ENCODE measurements around the gene CARHSP1. TPM values are rescaled to one million over a fixed set of nuclear protein-coding genes. Genes with fewer than 3 reads are reported as not detected.
"Not testable (repeated sequence)": the region's sequence is repeated elsewhere in the genome, so short reads cannot be mapped to it uniquely, and the experiment has no call there.

Gene CARHSP1
- polyA plus RNA-seq, 3 donors, result 45.3 to 236 (median 125) TPM

DNA sequence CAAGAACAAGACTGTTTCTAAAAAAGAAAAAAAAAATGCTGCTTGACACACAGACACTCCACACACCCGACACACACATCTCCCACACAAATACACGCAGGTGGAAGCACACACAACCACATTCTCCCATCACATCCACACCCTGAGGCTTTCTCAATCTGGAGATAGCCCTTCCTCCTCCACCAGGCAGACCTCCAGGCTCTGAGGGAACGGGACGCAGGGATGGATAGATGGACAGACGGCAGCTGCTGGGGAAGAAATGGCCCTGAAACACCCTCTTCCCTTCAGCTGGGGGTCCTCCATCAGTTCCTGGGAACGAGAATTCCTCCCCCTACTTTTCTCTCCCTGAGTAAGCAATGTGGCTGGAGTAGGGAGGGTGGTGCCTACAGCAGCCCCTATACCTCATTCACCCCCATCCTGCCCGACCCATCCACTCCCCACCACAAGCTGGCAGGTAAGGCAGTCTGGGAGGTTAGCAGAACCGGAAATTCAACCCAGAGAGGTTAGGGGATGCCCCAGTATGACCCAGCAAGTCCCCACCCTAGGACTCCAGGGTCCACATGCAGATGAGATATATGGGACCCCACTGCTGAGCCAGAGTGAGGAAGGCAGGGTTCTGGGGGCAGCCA is 9.2 kb upstream of the CARHSP1 start:
- 60 to 69% (median 67%) methylated on average over 8 of the region's 8 CpGs for WGBS, 3 donors
- H3K27ac ChIP-seq (ENCODE audit: low read depth, low read length), result no peak overlapping the region

DNA sequence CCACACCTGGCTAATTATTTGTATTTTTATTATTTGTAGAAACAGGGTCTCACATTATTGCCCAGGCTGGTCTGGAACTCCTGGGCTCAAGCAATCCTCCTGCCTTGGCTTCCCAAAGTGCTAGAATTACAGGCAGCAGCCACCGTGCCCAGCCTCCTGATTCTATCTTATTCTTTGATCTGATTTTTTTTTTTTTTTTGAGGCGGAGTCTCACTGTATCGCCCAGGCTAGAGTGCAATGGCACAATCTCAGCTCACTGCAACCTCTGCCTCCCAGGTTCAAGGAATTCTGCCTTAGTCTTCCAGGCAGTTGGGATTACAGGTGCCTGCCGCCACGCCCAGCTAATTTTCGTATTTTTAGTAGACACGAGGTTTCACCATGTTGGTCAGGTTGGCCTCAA is 6.5 kb upstream of the CARHSP1 start:
- 77 to 79% (median 79%) methylated on average over 7 of the region's 7 CpGs for WGBS, 3 donors

DNA sequence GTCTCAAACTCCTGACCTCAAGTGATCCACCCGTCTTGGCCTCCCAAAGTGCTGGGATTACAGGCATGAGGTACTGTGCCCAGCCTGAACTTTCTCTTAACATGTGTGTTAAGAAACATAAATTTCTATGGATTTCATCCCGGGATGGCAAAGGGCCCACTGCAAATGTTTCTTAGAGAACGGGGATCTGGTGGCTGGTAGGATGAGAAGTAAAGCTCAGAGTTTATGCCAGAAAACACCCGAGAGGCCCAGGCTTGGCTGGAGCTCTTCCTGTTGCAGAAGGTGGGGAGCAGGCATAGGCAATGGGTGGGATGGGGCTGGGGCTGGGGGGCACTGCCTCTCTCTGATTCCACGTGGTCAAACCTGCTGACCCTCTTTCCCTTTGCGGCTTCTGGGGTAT is 5.6 kb upstream of the CARHSP1 start:
- WGBS, 3 donors, result 34 to 74% (median 37%) methylated on average over 6 of the region's 6 CpGs

More for the DNA sequence above, 6.5 kb upstream of the CARHSP1 start:
- not testable (repeated sequence) for H3K27ac ChIP-seq (ENCODE audit: low read depth, low read length)

DNA sequence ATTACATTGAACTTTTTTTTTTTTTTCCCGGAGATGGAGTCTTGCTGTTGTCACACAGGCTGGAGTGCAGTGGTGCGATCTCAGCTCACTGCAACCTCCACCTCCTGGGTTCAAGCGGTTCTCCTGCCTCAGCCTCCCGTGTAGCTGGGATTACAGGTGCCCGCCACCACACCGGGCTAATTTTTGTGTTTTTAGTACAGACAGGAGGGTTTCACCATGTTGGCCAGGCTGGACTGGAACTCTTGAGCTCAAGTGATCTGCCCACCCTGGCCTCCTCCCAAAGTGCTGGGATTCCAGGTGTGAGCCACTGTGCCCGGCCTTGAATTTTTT is 5.0 kb upstream of the CARHSP1 start:
- WGBS, 3 donors, result 88 to 91% (median 88%) methylated on average over 7 of the region's 7 CpGs
- not testable (repeated sequence) for H3K27ac ChIP-seq (ENCODE audit: low read depth, low read length)

More for the DNA sequence above, 5.6 kb upstream of the CARHSP1 start:
- no peak overlapping the region for H3K27ac ChIP-seq (ENCODE audit: low read depth, low read length)

DNA sequence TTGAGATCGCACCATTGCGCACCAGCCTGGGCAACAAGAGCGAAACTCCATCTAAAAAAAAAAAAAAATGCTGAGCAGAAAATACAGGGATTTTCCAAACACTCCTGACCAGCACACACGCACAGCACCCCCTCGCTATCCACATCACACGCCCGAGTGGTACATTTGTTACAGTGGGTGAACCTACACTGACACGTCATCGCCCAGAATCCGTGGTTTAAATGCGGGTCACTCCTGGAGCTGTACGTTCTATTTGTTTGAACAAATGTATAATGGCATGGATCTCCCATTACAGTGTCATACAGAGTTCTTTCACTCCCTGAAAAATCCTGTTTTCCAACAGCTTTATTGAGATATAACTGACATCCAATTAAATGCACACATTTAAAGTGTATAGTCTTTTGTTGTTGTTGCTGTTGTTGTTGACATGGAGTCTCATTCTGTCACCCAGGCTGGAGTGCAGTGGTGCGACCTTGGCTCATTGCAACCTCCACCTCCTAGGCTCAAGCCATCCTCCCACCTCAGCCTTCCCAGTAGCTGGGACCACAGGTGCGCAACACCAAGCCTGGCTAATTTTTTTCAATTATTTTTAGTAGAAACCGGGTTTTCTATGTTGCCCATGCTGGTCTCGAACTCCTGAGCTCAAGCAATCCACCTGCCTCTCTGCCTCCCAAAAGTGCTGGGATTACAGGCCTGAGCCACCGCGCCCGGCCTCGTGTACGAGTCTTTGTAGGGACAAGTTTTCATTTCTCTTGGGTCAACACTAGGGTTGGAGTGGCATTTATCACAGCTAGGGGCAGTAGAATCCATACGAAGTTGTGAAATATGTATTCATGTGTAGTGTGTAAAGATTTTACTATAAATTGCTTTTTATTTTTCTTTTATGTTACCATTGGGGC is 4.4 kb upstream of the CARHSP1 start:
- WGBS, 3 donors, result 88 to 91% (median 90%) methylated on average over 22 of the region's 22 CpGs
- no peak overlapping the region for H3K27ac ChIP-seq (ENCODE audit: low read depth, low read length)

DNA sequence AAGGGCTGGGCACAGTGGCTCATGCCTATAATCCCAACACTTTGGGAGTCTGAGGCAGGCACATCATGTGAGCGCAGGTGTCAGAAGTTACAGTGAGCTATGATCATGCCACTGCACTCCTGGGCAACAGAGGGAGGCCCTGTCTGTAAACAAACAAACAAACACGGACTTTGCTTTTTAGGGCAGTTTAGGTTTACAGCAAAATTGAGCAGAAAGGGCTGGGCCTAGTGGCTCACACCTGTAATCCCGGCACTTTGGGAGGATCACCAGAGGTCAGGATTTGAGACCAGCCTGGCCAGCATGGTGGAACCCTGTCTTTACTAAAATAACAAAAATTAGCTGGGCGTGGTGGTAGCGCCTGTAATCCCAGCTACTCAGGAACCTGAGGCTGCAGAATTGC is 3.3 kb upstream of the CARHSP1 start:
- 94 to 98% (median 96%) methylated on average over 5 of the region's 5 CpGs for WGBS, 3 donors
- no peak overlapping the region for H3K27ac ChIP-seq (ENCODE audit: low read depth, low read length)

DNA sequence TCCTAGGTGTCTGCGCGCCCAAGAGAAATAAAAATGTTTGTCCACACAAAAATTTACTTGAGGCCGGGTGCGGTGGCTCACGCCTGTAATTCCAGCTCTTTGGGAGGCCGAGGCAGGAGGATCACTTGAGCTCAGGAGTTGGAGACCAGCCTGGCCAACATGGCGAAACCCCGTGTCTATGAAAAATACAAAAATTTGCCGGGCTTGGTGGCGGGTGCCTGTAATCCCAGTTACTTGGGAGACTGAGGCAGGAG is 1.1 kb upstream of the CARHSP1 start:
- WGBS, 3 donors, result 97 to 98% (median 97%) methylated on average over 10 of the region's 10 CpGs
- H3K27ac ChIP-seq (ENCODE audit: low read depth, low read length), result not testable (repeated sequence)

DNA sequence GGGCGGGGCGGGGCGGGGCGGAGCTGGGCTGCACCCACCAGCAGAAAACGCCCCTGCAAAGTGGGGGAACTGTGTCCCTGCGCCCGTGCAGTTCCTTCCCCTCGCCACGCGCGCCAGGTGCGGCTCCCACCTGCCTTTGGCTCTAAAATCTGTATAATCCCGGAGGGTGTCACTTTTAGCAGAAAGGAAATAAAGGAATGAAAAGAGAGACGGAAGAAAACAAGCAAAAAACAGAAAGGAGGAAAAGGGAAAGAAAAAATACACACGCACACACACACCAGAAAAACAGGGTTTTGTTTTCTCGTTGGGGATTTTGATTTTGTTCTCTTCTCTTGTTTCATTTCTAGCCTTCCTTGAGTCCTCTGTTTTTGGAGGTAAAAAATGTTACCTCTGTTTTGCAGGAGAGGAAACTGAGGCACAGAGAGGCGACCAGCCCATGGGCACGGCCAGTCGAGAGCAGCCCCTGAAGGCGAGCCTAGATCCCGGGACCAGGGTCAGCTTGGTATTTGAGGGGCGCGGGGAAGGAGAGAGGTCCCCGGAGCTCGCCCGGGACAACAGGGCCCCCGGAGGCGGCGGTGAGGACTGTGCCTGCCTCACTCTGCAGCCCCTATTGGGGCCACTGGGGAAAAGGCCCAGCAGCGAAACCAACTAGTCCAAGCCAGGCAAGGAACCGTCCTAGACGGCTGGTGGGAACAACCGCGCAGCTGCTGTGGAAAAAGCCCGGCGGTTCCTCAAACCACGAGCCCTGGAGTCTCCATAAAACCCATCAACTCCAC is 594 bp upstream of the CARHSP1 start:
- 23 to 27% (median 24%) methylated on average over 37 of the region's 37 CpGs for WGBS, 3 donors
- no peak overlapping the region for H3K27ac ChIP-seq (ENCODE audit: low read depth, low read length)

DNA sequence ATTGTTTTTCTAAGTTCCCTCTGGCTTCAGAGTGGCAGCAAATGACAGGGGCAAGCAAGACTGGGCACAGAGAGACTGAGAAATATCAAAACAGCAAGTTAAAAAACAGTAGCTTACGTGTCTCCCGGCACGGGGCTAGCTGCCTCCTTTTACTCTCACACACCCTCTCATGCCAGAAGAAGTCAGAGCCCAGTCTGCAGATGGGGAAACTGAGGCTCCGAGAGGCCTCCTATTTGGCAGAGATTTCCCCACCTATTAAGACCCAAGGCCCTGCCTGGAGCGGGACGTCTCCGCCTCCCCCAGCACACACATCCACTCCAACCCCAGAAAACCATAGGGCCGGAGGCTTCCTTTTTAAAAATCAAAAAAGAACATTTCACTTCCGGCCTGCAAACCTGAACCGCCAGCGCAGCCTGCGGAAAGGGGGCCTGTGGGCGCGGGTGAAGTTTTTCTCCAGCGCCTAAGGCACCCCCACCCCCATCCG is 832 bp downstream of the CARHSP1 start:
- H3K27ac ChIP-seq (ENCODE audit: low read depth, low read length), result peak overlapping the region; percentile 51
- WGBS, 3 donors, result 0% methylated on average over 15 to 16 of the region's 16 CpGs

DNA sequence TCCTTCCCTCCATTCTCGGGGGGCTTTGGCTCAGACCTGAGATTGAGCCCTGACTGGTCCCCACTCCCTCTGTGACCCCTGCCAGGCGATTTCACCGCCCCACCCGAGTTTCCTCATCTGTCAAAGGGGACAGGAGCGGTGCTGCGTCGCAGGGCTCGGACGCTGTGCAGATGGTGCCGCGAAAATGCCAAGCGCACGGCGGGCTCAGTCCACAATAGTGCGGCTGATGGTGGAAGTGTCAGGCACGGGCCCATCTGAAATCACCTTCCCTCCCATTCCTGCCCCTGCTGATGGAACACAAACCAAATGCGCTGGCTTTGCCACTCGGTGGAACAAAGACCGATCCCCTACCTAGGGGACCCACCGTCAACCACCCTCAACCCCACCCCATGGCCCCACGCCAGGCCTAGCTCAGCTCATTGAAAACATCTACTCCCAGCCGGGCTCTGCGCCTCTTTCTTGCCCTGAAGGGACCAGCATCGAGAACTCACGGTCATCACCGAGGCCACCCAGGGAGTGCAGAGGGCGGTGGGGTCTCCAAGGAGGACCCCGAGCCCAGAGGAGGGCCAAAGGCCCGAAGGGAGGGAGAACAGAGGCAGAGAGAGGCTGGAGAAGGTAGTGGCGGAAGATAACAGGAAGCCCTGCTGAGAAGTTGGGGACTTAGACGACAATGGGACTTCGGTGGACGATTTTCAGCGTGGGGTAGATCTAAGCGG is 1.4 kb downstream of the CARHSP1 start:
- 2 to 4% (median 3%) methylated on average over 35 of the region's 35 CpGs for WGBS, 3 donors
- peak overlapping the region; percentile 19 for H3K27ac ChIP-seq (ENCODE audit: low read depth, low read length)

DNA sequence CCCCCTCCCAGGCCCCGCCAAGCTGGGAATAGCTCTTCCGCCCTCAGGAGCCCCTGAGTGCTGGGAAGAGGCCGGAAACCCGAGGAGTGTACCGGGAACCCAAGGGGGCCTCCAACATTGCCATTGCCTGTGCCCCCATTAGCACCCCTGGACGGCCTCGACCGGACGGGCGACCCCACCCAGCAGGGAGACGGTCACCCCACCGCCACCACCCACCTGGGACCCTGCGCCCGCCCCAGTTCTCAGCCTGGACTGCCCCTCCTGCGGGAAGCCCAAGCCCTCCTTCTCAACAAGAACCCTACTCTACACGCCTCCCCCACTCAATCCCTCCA is 2.0 kb downstream of the CARHSP1 start:
- H3K27ac ChIP-seq (ENCODE audit: low read depth, low read length), result peak overlapping the region; percentile 19
- WGBS, 3 donors, result 22 to 28% (median 26%) methylated on average over 9 to 16 of the region's 16 CpGs

DNA sequence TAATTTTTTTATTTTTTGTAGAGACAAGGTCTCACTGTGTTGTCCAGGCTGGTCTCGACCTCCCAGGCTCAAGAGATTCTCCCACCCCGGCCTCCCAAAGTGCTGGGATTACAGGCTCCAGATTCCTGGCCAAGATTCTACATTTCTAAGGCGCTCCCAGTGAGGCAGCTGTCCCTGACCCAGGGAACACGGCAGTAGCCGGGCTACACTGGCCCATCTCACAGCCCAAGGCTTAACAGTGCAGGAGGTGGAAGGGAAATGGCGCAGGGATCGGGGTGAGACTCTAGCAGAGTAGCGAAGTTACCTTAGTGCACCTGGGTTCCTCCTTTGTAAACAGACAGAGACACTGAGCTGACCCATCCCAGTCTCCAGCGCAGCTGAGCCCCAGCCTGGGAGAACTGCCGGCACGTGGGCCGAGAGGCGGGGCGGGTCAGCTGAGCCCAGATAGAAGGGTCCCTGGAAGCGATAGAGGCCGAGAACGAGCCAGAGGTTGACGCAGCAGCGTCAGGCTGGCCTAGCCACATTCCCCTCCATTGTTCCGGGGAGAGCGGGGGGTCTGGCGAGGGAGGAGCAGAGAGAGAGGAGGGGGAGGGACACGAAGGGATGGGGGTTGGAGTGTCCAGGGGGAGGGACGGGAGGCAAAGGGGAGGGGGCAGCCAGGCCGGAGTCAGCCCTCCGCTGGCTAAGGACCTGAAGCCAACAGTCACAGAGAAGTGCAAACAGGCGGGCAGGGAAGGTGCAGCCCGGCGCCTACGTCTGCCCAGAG is 2.5 kb downstream of the CARHSP1 start:
- WGBS, 3 donors, result 17 to 44% (median 44%) methylated on average over 25 to 30 of the region's 30 CpGs
- H3K27ac ChIP-seq (ENCODE audit: low read depth, low read length), result no peak overlapping the region

DNA sequence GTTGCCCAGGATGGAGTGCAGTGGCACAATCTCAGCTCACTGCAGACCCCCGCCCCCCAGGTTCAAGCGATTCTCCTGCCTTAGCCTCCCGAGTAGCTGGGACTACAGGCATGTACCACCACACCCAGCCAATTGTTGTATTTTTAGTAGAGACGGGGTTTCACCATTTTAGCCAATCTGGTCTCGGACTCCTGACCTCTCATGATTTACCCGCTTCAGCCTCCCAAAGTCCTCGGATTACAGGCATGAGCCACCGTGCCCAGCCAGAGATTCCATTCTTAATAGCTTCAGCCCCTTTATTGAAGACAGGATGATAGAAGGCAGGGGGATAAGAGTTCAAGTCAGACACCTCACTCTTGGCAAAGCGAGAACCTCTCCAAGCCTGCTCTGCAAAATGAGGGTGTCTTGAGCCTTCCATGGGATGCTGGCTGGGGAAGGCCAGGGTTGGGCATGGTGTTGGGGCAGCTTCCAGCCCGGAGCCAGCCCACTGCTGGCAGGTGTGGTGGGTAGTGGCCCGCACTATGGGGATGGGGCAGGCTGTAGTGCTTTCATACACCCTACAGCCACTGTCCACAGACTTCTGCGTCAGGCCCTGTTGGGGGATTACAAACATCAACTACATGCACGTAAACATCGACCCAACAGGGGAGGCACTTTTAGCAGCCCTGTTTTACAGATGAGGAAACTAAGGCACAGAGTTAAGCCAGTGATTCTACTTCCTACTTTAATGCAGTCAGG is 3.5 kb downstream of the CARHSP1 start:
- WGBS, 3 donors, result 89 to 93% (median 91%) methylated on average over 14 of the region's 14 CpGs
- no peak overlapping the region for H3K27ac ChIP-seq (ENCODE audit: low read depth, low read length)

DNA sequence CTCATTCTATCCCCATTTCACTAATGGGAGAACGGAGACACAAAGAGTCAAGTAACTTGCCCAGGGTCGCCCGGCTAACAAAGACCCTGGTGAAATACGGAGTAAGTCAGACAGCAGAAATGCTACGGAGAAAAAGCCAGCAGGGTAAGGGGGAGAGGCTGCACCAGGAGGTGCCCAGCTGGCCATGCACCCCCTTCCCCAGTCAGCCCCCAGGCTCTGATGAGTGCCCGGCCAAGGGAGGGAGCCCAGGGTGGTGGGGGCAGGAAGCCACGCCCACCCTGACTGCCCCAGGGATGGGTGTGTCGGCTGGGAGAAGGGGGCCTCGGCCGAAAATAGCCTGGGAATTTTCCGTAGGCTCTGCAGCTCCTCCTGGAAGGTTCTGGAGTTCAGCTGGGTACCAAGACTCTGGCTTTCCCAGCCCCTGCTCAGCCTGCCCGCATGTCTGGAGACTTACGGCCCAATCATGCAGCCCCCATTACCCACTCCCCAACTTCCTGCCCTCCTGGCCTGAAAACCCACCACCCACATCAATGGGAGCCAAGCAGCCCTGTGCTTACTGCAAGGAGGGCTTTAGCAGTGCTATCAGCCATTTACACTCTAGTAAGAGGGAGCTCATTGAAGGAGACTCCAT is 4.2 kb downstream of the CARHSP1 start:
- H3K27ac ChIP-seq (ENCODE audit: low read depth, low read length), result no peak overlapping the region
- 32 to 56% (median 48%) methylated on average over 11 to 13 of the region's 13 CpGs for WGBS, 3 donors

DNA sequence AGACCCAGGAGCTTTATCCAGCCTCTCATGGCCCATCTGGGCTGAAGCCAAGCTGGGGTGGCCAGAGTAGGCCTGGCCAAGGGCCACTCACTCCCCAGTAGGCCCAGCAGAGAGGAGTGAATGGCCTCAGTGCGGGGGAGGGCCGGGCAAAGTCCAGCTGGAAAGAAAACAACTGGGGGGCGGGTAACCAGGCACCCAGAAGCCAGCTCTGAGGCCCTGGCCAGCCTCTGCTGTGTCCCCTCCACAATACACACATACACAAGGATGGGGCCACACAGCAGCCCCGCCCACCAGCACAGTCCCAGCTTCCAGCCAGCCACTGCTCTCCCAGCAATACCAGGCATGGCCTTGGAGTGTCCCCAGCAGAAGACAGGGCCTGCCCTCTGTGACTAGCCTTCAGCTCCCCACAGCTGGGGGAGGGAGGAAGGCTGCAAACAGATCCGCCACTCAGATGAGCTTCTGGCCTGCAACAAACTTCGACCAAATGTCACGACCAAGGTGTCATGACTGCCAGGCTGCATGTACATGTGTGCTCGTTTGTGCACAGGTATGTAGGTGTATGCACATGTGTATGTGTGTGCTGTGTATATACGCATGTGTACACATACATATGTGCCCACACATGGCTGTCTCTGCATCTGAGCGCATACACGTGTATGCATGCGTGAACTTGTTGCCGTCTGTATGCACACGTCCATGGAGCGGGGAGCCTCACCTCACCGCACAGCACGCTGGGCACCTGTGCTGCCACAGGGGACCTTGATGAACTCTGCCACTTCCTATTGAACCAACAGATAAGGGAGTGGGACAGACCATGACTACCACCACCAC is 5.0 kb downstream of the CARHSP1 start:
- 24 to 77% (median 65%) methylated on average over 17 of the region's 17 CpGs for WGBS, 3 donors

More for the DNA sequence above, 5.0 kb downstream of the CARHSP1 start:
- no peak overlapping the region for H3K27ac ChIP-seq (ENCODE audit: low read depth, low read length)

Measured in adipose tissue (tissue), 3 donors.